ENCODE measurements around the gene AXIN2.
"Not testable (repeated sequence)": the region's sequence is repeated elsewhere in the genome, so short reads cannot be mapped to it uniquely, and the experiment has no call there.

The AXIN2 gene

GRCh38 chr17:65527857-65528591, 33.4 kb downstream of the AXIN2 start:
- H3K4me3 ChIP-seq (ENCODE audit: low read depth, low read length): no peak overlapping the region
- DNase-seq (ENCODE audit: low read depth, low spot score): no peak
- in situ Hi-C loops (cut with HindIII; ENCODE audit: low sequenced_read_pairs): no loop called here
- TF ChIP-seq, protein P1, sequence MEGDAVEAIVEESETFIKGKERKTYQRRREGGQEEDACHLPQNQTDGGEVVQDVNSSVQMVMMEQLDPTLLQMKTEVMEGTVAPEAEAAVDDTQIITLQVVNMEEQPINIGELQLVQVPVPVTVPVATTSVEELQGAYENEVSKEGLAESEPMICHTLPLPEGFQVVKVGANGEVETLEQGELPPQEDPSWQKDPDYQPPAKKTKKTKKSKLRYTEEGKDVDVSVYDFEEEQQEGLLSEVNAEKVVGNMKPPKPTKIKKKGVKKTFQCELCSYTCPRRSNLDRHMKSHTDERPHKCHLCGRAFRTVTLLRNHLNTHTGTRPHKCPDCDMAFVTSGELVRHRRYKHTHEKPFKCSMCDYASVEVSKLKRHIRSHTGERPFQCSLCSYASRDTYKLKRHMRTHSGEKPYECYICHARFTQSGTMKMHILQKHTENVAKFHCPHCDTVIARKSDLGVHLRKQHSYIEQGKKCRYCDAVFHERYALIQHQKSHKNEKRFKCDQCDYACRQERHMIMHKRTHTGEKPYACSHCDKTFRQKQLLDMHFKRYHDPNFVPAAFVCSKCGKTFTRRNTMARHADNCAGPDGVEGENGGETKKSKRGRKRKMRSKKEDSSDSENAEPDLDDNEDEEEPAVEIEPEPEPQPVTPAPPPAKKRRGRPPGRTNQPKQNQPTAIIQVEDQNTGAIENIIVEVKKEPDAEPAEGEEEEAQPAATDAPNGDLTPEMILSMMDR (IDR thresholded peaks at IDR 0.05; ENCODE audit: low read depth, low read length): no peak

DNA sequence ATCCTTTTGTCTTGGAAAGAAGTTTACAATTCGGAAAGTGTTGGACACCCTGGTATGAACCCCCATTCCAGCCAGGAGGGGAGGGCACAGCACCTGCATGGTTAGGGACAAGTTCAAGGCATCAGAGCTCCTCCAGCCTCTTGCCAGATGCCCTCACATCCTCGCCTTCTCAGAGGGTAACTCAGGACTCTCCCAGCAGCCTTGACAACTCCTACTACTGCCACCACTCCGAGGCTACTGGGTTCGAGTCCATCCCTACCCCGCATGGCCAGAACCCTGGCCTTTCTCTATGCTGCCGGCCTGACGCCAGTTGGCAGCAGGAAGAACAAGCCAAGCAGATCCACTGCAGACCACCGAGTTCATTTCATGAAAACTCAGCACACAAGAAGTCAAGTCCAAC, 34.1 kb downstream of the AXIN2 start:
- TF ChIP-seq, protein P1 (IDR thresholded peaks at IDR 0.05; ENCODE audit: low read depth, low read length): no peak
- in situ Hi-C loops (cut with HindIII; ENCODE audit: low sequenced_read_pairs): no loop called here
- no peak overlapping the region for H3K4me3 ChIP-seq (ENCODE audit: low read depth, low read length)
- no peak for DNase-seq (ENCODE audit: low read depth, low spot score)

GRCh38 chr17:65526854-65527253, 34.6 kb downstream of the AXIN2 start:
- in situ Hi-C loops (cut with HindIII; ENCODE audit: low sequenced_read_pairs); DNase-seq (ENCODE audit: low read depth, low spot score); H3K4me3 ChIP-seq (ENCODE audit: low read depth, low read length): not testable (repeated sequence)

DNA sequence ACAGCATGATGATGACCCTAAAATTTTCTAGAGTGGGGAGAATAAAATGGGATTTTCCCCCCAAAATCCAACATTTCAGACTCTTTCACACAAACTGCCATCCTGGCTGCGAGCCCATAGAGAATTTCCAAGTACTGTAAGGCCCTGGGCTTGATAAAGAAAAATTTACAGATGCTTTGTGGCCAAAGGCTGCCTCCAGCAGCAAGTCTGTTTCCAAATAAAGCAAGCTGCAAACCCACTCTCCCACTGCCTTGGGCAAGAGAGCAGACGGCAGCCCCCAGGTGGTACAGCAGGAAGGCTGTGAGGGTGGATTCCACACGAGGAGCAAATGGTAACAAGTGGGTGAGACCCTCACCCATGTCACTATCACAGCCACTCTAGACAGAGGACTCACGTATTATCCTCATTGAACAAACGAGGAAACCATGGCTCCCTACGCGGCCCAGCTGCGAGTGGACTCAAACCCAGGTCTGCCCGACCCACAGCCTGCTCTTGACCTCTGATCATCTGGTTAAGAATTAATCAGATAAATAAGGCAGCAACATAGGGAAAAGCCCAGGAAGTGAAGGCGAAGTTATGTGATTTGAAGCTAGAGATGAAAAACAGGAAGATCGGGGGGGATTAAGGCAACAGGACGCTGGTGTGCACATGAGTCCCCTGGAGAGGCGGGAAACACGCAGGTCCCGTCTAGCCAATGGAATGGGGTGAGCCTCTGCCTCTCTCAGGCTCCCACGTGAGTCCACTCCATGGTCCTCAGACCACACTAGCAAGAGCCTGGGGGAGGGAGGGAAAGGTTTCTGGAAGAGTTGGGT, 37.4 kb downstream of the AXIN2 start:
- H3K4me3 ChIP-seq (ENCODE audit: low read depth, low read length): no peak overlapping the region
- TF ChIP-seq, protein P1 (IDR thresholded peaks at IDR 0.05; ENCODE audit: low read depth, low read length): no peak
- in situ Hi-C loops (cut with HindIII; ENCODE audit: low sequenced_read_pairs): no loop called here
- DNase-seq (ENCODE audit: low read depth, low spot score): no peak

- peak; percentile 15 for DNase-seq (ENCODE audit: low read depth, low spot score)
- in situ Hi-C loops (cut with HindIII; ENCODE audit: low sequenced_read_pairs): no loop called here
- TF ChIP-seq, protein P1 (IDR thresholded peaks at IDR 0.05; ENCODE audit: low read depth, low read length): no peak
- H3K4me3 ChIP-seq (ENCODE audit: low read depth, low read length): no peak overlapping the region
These were observed 38.0 kb downstream of the AXIN2 start for GRCh38 chr17:65523411-65523810.

- TF ChIP-seq, protein P1 (IDR thresholded peaks at IDR 0.05; ENCODE audit: low read depth, low read length): no peak
- in situ Hi-C loops (cut with HindIII; ENCODE audit: low sequenced_read_pairs): no loop called here
- DNase-seq (ENCODE audit: low read depth, low spot score): no peak
- H3K4me3 ChIP-seq (ENCODE audit: low read depth, low read length): no peak overlapping the region
These were observed 38.6 kb downstream of the AXIN2 start for GRCh38 chr17:65522751-65523404.

Data from astrocyte of the spinal cord (primary cell).